ENCODE data around the gene PTPRN.
"Not testable (repeated sequence)": the region's sequence is repeated elsewhere in the genome, so short reads cannot be mapped to it uniquely, and the experiment has no call there.

PTPRN gene

DNA sequence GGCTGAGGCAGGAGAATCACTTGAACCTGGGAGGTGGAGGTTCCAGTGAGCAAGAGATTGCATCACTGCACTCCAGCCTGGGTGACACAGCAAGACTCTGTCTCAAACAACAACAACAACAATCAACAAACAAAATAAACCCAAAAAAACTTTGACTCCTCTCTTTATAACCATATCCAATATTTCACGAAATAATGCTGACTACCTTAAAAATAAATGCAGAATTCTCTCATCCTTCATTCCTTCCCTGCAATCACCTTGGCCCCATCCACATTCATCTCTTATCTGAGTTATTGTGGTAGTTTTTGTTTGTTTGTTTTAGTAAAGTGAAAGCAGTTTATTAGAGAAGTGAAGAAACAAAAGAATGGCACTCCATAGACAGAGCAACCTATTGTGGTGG lies 3.2 kb downstream of the PTPRN start:
- no peak for DNase-seq

DNA sequence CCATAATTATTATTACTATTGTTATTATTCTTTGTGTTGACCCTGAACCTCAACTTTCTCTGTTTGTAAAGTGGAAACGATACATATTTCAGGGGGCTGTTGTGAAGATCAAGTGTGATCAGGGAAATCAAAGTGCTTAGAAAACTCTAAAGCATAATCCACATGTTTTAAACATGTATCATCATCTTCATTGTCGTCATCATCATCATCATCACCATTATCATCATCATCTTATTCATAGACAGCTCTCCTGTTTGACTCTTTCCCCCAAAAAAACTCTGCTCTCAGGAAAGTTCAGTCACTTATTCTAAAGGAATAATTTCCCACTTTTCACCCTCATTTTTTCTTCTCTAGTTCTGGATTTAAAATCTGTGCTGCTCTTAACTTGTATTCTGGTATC lies 5.0 kb downstream of the PTPRN start:
- DNase-seq = no peak

GRCh38 chr2:219302412-219302968 lies 6.7 kb downstream of the PTPRN start:
- DNase-seq = no peak

GRCh38 chr2:219300022-219300421 lies 9.2 kb downstream of the PTPRN start:
- DNase-seq = no peak

DNA sequence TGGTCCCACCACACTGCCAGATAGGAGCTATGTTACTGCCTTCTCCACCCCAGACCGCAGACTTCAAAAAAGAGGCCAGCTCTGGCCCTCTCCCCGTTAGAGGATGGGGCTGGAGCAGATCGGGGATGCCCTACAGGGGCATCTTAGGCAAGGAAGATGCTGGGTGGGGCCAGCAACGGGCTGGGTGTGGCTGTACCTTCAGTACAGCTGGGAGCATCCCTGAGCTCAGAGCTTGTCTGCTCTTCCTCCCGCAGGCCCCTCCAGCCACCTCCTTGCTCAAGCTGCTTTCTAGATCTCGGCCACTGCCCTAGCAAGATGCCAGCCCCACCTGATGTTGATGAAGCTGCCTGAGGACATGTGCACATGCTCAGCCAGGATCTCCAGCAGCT lies 9.8 kb downstream of the PTPRN start:
- no peak for DNase-seq

DNA sequence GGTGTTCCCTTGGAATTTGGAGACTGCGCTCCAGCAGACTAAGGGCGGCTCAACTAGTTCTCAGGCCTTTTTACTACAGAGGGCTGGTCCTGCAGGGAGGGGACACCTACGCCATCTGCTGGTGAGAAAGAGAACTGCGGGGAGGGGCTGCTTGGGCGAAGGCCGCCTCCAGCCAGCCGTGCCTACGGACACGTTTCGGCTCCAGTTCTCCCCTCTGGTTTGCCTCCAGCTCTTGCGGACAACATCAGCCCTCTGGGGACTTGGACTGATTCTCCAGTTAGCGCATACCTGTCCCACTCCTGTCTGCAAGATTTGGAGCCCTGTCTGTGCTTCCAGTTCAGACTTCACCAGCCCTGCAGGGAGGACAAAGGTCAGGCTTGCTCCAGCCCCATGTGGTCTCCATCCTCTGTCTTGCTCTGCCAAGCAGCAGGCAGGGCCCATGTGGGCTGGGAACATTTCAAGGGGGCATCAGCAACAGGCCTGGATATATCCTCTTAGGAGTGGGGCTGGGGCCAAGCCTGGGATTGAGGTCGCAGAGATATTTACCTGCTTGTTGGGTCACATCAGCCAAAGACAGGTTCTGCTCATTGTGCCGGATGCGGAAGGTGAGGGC lies 10.3 kb downstream of the PTPRN start:
- peak; percentile 91 for DNase-seq

DNA sequence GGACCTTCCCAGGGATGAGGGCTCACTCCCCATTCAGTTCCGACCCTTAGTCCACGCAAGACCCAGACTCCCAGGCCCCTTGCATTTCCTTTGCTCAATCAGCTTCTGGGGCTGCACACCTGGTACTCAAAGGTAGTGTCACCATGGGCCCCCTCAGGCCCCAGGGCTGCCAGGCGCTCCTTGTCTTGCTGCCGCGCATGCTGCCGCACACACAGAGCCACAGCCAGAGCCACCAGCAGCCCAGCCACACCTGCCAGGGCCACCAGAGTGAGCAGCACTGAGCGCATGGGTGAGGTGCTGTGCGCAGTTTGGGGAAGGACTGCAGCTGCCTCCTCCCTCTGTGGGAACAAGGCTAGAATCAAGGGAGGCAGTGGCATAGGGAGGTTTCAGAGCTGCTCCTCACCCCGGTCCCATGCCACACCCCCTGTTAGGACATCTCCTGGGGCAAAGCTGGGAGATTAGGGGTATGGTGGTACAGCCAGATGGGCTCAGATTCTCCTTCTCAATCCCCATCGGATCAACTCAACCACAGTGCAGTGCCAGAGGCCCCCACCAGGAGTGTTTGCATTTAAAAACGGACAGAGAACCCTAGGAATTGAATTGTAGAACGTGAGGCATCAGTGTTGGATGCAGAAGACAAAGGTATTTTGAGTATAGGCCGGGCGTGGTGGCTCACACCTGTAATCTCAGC lies 11.3 kb downstream of the PTPRN start:
- no peak for DNase-seq

GRCh38 chr2:219296631-219297391 lies 12.4 kb downstream of the PTPRN start:
- no peak for DNase-seq

- DNase-seq = no peak
These were observed 13.1 kb downstream of the PTPRN start for GRCh38 chr2:219296142-219296541.

DNA sequence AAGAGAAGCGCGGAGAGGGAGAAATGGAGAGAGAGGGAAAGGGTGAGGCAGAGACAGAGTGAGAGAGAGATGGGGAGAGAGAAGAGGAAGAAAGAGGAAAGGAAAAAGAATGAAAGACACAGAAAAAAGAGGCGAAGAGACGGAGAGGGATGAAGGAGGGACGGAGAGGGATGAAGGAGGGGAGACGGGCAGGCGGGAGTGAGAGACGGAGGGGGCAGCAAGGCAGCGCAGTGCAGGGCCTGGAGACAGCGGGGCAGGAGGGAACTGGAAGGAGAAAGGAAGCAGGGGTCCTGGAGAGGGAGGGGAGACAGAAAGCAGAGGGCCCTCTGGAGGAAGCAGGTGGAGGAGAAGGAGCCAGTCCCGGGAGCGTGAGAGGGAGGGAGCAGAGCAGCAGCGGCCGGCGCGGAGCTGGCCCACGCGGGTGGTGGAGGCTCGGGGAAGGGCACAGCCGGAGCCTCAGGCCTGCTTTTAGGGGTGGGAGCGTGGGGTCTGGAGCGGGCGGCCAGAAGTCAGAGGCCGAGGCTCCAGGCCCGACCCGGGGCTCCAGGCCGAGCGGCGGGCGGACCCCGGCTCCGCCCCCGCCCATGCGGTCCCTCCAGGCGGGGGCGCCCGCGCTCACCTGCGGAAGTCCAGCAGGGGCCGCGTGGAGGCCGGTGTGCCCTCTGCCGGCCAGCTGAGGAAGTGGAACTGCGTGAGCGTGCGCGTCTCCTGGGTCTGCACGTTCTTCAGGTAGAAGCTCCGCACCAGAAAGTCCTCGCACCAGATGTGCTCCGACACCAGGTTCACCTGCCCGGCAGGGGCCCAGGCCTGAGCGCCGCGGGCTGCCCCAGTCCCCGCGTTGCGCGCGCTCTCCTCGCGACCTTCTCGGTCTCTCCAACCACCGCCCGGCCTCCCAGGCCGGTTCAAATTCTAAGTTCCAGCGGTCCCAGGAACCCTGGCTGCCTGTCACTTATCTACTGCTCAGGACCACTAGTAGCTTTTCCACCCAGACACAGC lies 14.5 kb downstream of the PTPRN start:
- peak; percentile 90 for DNase-seq

- DNase-seq = no peak
These were observed 15.4 kb downstream of the PTPRN start for GRCh38 chr2:219293736-219294231.

GRCh38 chr2:219292616-219293015 lies 16.6 kb downstream of the PTPRN start:
- DNase-seq = no peak

DNA sequence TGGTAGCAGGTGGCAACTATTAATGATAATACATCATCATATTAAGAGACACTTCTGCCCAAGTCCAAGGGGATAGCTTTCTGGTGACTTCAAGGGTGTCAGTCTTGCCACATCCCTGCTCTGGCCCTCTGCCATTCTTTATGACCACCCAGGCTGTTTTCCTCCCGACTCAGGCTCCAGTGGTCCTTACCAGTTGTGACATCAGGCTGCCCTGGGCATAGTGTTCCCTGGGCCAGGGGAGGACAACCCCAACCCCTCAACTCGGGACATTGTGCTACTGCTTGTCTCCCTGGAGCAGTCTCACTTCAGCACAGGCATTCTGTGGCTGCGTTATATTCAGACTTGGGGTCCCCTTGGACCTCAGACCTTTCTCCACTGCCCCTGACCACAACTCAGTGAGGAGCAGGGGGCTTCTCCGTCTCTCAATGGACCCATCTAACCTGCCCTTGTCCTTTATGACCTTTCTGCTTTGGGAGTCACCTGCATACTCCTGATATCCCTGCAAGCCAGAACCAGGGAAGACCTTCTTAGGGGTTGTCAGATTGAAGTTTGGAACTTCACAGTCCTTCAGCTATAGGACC lies 17.2 kb downstream of the PTPRN start:
- no peak for DNase-seq

DNA sequence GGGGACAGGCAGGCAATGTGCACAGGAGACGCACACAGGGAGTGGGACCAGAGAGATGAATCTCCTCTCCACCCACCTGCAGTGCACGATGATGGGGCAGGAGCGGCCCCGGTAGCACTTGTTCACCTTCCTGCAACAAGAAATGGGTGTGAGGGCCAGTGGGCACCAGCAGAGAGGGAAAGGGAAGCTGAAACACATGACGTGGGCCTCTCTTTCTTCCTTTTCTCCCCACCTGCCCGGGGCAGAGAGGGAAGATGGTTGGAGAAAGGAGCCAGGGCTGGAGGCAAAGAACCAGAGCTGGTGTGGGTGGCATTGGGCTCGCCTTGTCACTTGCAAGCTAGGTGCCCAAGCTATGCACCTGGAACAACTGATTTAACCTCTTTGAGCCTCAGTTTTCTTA lies 17.8 kb downstream of the PTPRN start:
- no peak for DNase-seq

- no peak for DNase-seq
These were observed 18.6 kb downstream of the PTPRN start for GRCh38 chr2:219290381-219291171.

DNA sequence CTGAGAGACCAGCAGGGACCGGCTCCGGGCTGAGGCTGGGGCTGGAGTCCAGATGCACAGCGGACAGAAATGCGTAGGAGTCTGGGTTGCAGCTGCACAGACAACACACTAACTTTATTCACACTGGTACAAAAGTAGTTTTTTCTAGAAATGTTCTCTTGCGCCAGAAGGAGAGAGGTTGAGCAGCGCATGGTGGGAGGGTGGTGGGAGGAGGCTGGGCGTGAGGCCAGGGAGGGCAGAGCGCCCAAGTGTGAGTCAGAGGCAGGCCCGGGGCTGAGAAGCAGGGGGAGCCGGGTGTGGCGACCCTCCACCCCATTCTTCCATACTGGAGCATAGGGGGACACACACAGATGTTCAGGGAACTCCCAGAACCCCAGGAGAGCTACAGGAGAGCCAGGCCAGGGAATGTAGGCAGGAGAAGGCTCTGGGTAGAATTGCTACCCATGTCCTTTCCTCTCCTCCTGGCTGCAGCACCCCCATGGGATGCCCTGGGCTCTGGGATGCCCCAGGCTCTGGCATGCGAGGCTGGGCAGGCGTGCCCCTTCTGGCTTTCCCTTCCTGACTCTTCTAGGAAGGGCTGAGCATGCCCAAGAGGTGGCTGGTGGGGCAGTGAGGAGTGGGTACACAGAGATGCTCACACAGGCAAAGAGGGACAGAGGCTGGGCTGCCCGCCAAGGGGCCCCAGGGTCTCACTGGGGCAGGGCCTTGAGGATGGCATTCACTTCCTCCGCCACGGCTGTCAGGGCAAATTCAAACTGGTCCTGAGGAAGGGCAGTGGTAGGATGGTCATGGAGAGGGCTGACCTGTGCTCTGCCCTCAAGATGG lies 19.5 kb downstream of the PTPRN start:
- peak; percentile 93 for DNase-seq

GRCh38 chr2:219289195-219289536 lies 20.0 kb downstream of the PTPRN start:
- no peak for DNase-seq

GRCh38 chr2:219287580-219288265 lies 21.5 kb downstream of the PTPRN start:
- DNase-seq = no peak

- DNase-seq = not testable (repeated sequence)
These were observed 22.1 kb downstream of the PTPRN start for GRCh38 chr2:219287116-219287440.

All from femur (tissue), 1 donor.